Fibroblast of skin of back (primary cell): ENCODE data around the gene TASOR2.

Experiments used
- DNase-seq: peaks from one replicate; pipeline ENCODE4 v3.0.0-alpha.2; 2013

Gene TASOR2

GRCh38 chr10:5655121-5655520 is 29.5 kb upstream of the TASOR2 start:
- no peak for DNase-seq

GRCh38 chr10:5656737-5657579 is 27.7 kb upstream of the TASOR2 start:
- DNase-seq: no peak

- DNase-seq: no peak
Observed at GRCh38 chr10:5658871-5659618, 25.6 kb upstream of the TASOR2 start.

- DNase-seq: peak; percentile 16
Observed at GRCh38 chr10:5659702-5660528, 24.7 kb upstream of the TASOR2 start.

- DNase-seq: no peak
Observed at GRCh38 chr10:5661043-5661442, 23.6 kb upstream of the TASOR2 start.

- DNase-seq: no peak
Observed at GRCh38 chr10:5662708-5663579, 21.7 kb upstream of the TASOR2 start.

- DNase-seq: no peak
Observed at GRCh38 chr10:5663692-5664427, 20.8 kb upstream of the TASOR2 start.

- DNase-seq: peak; percentile 36
Observed at GRCh38 chr10:5665373-5666007, 19.1 kb upstream of the TASOR2 start.

GRCh38 chr10:5666008-5666840 is 18.4 kb upstream of the TASOR2 start, which contains the start of gene ASB13:
TSS of gene ASB13 (minus strand) at chr10:5666595. CDS start at chr10:5666551, 44 bp downstream.
- DNase-seq: peak; percentile 59

GRCh38 chr10:5666841-5667630 is 17.6 kb upstream of the TASOR2 start:
- DNase-seq: no peak

- DNase-seq: no peak
Observed at GRCh38 chr10:5668429-5668828, 16.2 kb upstream of the TASOR2 start.

GRCh38 chr10:5669604-5670003 is 15.0 kb upstream of the TASOR2 start:
- DNase-seq: no peak

- no peak for DNase-seq
Observed at GRCh38 chr10:5670662-5671375, 13.8 kb upstream of the TASOR2 start.

GRCh38 chr10:5678397-5679036 is 6.1 kb upstream of the TASOR2 start:
- DNase-seq: no peak

GRCh38 chr10:5679037-5679435 is 5.6 kb upstream of the TASOR2 start:
- DNase-seq: no peak

GRCh38 chr10:5679606-5680005 is 5.0 kb upstream of the TASOR2 start:
- no peak for DNase-seq

- DNase-seq: no peak
Observed at GRCh38 chr10:5681930-5682329, 2.7 kb upstream of the TASOR2 start.

- no peak for DNase-seq
Observed at GRCh38 chr10:5683065-5683464, 1.6 kb upstream of the TASOR2 start.
